Dendritic cell treated with granulocyte-macrophage colony-stimulating factor and Interleukin-4, amounts not matched to agents 40 ng/mL and 50 ng/mL, for 4 days (primary cell): ENCODE measurements around the gene NCOA1.
"Not testable (repeated sequence)": the region's sequence is repeated elsewhere in the genome, so short reads cannot be mapped to it uniquely, and the experiment has no call there.

Experiments
- H3K27ac Mint-ChIP-seq: one replicate; pipeline ENCODE4 v1.8.0; 2022; ENCODE audit warnings: mild to moderate bottlenecking, mixed read lengths
- H3K27me3 Mint-ChIP-seq: one replicate; pipeline ENCODE4 v1.8.0; 2022; ENCODE audit warnings: mild to moderate bottlenecking, mixed read lengths
- H3K36me3 Mint-ChIP-seq: one replicate; pipeline ENCODE4 v1.8.0; 2022; ENCODE audit warnings: low read depth, mixed read lengths
- H3K4me1 Mint-ChIP-seq: one replicate; pipeline ENCODE4 v1.8.0; 2022; ENCODE audit warnings: low read depth, mixed read lengths
- H3K4me3 Mint-ChIP-seq: one replicate; pipeline ENCODE4 v1.8.0; 2022; ENCODE audit warnings: mild to moderate bottlenecking, moderate library complexity, mixed read lengths
- H3K9me3 Mint-ChIP-seq: one replicate; pipeline ENCODE4 v1.8.0; 2022; ENCODE audit warnings: mixed read lengths
- intact Hi-C: fragments of 100-400 bp; cut with micrococcal nuclease; formaldehyde crosslinking; loops from one replicate; pipeline ENCODE4 v1.15.0; 2022

The NCOA1 gene

DNA sequence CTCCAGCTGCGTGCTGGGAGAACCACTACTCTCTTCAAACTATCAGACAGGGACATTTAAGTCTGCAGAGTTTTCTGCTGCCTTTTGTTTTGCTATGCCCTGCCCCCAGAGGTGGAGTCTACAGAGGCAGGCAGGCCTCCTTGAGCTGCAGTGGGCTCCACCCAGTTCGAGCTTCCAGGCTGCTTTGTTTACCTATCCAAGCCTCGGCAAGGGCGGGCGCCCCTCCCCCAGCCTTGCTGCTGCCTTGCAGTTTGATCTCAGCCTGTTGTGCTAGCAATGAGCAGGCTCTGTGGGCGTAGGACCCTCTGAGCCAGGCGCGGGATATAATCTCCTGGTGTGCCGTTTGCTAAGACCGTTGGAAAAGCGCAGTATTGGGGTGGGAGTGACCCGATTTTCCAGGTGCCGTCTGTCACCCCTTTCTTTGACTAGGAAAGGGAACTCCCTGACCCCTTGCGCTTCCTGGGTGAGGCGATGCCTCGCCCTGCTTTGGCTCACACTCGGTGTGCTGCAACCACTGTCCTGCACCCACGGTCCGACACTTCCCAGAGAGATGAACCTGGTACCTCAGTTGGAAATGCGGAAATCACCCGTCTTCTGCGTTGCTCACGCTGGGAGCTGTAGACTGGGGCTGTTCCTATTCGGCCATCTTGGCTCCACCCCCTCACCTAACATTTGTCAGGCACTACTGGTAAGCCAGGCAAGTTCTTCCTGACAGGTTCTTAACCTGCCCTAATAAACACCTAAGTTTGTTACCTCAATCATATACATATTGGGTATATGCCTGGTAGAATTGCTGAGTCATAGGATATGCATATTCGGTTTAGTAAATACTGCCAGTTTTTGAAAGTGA lies 315.0 kb downstream of the NCOA1 start:
- peaks cover 35% of the 10 kb centered on the region for H3K36me3 Mint-ChIP-seq
- H3K4me3 Mint-ChIP-seq, H3K9me3 Mint-ChIP-seq, H3K4me1 Mint-ChIP-seq, H3K27me3 Mint-ChIP-seq, H3K27ac Mint-ChIP-seq, intact Hi-C loops: not testable (repeated sequence)

DNA sequence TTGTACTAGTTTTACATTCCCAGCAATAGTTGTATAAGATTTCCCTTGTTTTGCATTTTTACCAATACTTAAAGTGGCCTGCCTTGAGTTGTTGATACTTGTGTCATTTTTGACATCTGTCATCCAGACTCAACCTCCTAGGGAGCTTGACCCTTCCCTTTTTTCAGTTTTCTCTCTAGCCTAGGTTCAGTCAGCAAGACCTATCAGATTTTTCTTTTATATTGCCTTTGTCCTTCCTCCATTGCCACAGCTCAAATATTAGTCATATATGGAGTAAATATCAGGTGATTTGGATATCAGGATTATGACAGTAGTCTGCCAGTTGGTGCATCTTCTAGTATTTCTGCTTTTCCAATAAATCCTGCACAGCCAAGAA lies 315.6 kb downstream of the NCOA1 start:
- intact Hi-C loops: no loop called here
- Mint-ChIP-seq H3K4me1 (peaks cover 9% of the 10 kb centered on the region), H3K36me3 (peaks cover 34% of the 10 kb centered on the region), H3K4me3 (no peak overlapping the region), H3K27ac (no peak overlapping the region), H3K27me3 (no peaks in the 10 kb centered on the region), H3K9me3 (no peaks in the 10 kb centered on the region)

DNA sequence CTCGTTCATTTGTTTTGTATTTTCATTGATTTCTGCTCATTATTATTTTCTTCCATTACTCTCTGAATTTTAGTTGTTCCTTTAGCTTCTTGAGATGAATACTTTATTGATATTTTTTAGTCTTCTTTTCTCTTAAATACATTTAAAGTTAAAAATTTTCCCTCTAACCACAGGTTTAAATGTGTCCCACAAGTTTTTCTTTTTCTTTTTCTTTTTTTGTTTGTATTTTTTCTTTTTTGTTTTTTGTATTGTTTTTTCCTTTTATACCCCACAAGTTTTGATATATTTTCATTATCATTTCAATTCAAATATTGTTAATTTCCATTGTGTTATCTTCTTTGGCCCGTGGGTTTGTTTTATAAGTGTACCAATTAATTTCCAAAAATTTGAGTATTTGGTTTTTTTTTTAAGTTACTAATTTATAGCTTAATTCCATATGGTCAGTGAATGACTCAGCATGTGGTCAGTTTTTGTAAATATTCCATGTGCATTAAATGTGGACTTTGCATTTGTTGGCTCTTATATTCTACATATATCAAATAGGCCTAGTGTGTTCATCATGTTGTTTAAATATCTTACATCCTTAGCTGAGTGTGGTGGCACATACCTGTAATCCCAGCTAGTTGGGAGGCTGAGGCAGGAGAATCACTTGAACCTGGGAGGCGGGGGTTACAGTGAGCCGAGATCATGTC lies 318.4 kb downstream of the NCOA1 start:
- no peaks in the 10 kb centered on the region for H3K27me3 Mint-ChIP-seq
- peaks cover 9% of the 10 kb centered on the region for H3K4me1 Mint-ChIP-seq
- no peaks in the 10 kb centered on the region for H3K9me3 Mint-ChIP-seq
- no peak overlapping the region for H3K27ac Mint-ChIP-seq
- H3K36me3 Mint-ChIP-seq: peaks cover 38% of the 10 kb centered on the region
- no peak overlapping the region for H3K4me3 Mint-ChIP-seq
- intact Hi-C loops: loop anchor here (10.0 kb wide), 1 partner anchor 45 kb away; no protein-coding TSS in a partner anchor

DNA sequence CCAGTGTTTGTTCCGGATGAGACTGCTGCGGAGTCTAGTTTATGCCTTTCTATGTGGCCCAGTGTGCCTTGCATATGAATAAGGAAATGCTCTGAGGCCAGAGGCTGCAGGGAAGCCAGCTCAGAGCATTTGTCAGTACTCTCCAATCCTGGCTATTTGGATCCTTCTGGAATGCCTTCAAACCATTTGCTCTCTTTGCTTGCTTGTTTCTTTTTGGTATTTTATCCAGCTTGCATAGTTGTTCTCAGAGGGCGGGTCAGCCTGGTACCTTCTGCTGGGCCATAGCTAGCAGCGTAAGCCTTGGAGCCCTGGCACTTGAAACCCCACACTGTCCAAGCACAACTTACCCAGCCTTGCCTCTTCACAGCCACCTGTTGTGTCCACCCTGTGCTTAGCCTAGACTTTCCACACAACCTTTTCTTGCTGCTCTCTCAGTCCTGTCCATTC lies 322.7 kb downstream of the NCOA1 start:
- H3K36me3 Mint-ChIP-seq: peaks cover 39% of the 10 kb centered on the region
- H3K4me3 Mint-ChIP-seq: no peak overlapping the region
- H3K4me1 Mint-ChIP-seq: peaks cover 21% of the 10 kb centered on the region
- H3K27ac Mint-ChIP-seq: no peak overlapping the region
- H3K27me3 Mint-ChIP-seq: no peaks in the 10 kb centered on the region
- no peaks in the 10 kb centered on the region for H3K9me3 Mint-ChIP-seq
- intact Hi-C loops: loop anchor here (10.0 kb wide), 1 partner anchor 49 kb away; no protein-coding TSS in a partner anchor

DNA sequence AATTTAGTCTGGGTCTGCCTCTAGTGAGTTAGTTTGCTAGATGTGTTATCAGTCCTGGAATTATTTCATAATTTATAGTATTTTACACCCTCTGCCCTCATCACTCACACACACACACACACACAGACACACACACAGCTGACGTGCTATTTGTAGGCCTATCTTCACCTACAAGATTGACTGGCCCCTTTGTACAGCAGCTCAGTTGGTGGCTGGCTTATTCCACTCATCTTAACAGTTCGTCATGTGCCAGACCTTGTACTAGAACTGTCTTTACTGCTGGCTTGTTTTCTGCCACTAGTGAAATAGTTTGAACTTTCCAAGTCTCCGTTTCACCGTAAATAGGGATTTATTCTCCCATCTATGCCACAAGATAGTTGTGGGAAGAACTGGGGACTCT lies 323.5 kb downstream of the NCOA1 start:
- Mint-ChIP-seq H3K36me3 (peaks cover 43% of the 10 kb centered on the region), H3K27me3 (no peaks in the 10 kb centered on the region), H3K9me3 (no peaks in the 10 kb centered on the region), H3K4me3 (no peak overlapping the region), H3K4me1 (peaks cover 24% of the 10 kb centered on the region), H3K27ac (no peak overlapping the region)
- intact Hi-C loops: loop anchor here (10.0 kb wide), 1 partner anchor 50 kb away; no protein-coding TSS in a partner anchor

DNA sequence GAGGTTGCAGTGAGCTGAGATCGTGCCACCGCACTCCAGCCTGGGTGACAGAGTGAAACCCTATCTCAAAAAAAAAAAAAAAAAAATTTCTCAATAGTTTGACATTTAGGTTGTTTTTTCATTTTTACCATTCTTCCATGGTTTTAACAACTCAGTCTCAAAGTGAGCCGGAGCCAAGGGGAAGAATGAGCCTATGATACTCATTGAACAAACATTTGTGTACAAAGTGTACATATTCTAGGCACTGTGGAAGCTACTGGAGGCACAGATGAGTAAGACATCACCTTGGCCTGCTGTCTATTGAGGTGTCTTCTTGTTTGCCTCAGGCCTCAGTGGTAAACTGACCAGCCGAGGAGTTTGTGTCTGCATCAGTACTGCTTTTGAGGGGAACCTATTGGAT lies 324.1 kb downstream of the NCOA1 start:
- Mint-ChIP-seq H3K27me3 (no peaks in the 10 kb centered on the region), H3K4me1 (peaks cover 24% of the 10 kb centered on the region), H3K9me3 (no peaks in the 10 kb centered on the region), H3K36me3 (peaks cover 49% of the 10 kb centered on the region), H3K27ac (no peak overlapping the region), H3K4me3 (no peak overlapping the region)
- intact Hi-C loops: loop anchor here (10.0 kb wide), 1 partner anchor 50 kb away; no protein-coding TSS in a partner anchor

DNA sequence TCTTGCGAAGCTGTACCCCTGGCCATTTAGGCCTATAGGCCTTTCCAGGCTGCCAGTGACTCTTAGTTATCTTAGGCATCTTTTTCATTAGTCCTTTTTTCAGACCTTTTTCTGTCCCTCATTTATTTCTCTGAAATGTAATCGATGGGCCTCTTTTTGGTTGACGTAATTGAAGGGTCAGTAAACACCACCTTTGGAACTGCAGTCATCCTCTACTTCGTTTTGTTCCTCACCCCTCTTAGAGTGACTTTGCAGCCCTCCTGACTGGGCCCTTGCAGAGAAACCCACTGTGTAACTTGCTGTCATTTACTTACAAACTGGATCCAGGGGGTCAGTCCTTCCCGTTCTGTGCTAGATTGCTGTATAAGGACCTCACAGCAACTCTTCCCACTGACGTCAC lies 325.4 kb downstream of the NCOA1 start:
- Mint-ChIP-seq H3K27ac (no peak overlapping the region), H3K4me1 (peaks cover 24% of the 10 kb centered on the region), H3K36me3 (peaks cover 62% of the 10 kb centered on the region), H3K4me3 (no peak overlapping the region), H3K9me3 (no peaks in the 10 kb centered on the region), H3K27me3 (no peaks in the 10 kb centered on the region)
- intact Hi-C loops: loop anchor here (10.0 kb wide), 1 partner anchor 52 kb away; no protein-coding TSS in a partner anchor

DNA sequence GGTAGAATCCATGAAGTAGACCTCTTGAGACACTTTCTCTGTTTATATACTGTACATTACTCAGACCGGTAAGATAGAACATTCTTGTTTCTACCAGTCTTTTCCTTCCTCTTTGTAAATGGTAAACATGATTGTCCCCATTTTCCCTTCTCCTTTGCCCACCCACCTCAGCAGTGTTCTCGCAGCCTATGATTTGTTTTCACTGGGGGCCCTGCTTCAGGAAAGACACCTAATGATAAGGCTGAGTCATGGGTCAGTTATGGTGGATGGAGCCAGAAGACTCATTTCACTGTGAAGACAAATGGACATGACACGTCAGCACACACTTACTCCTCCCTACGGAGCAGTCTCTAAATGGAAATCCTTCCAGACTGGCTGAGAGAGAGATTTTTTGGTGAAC lies 325.8 kb downstream of the NCOA1 start:
- no peaks in the 10 kb centered on the region for H3K27me3 Mint-ChIP-seq
- no peak overlapping the region for H3K4me3 Mint-ChIP-seq
- H3K36me3 Mint-ChIP-seq: peaks cover 66% of the 10 kb centered on the region
- intact Hi-C loops: loop anchor here (10.0 kb wide), 1 partner anchor 52 kb away; no protein-coding TSS in a partner anchor
- H3K27ac Mint-ChIP-seq: no peak overlapping the region
- H3K4me1 Mint-ChIP-seq: peaks cover 24% of the 10 kb centered on the region
- no peaks in the 10 kb centered on the region for H3K9me3 Mint-ChIP-seq

DNA sequence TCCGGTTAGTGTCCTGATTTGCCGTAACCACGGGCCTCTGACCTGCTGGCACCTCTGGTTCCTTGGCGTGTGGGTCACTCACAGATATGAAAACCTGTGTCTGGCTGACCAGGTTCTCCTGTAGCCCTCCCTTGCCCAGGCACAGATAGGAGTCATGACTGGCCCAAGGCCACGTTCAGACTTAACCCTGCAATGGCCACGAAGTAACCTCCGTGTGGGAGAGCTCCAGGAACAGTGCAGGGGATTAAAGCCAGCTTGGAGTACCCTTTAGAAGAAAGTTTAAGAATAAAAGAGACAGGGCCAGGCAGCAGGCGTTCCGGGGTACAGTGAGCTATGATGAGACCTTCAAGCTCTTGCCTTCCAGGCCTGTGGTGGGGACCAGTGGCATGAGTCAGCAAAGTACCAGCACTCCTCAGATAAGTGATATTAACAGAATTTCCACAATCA lies 327.7 kb downstream of the NCOA1 start:
- Mint-ChIP-seq H3K4me3 (no peak overlapping the region), H3K9me3 (no peaks in the 10 kb centered on the region), H3K4me1 (peaks cover 24% of the 10 kb centered on the region), H3K27me3 (no peaks in the 10 kb centered on the region), H3K36me3 (peaks cover 71% of the 10 kb centered on the region), H3K27ac (peak overlapping the region; percentile 47)
- intact Hi-C loops: loop anchor here (10.0 kb wide), 1 partner anchor 54 kb away; no protein-coding TSS in a partner anchor

DNA sequence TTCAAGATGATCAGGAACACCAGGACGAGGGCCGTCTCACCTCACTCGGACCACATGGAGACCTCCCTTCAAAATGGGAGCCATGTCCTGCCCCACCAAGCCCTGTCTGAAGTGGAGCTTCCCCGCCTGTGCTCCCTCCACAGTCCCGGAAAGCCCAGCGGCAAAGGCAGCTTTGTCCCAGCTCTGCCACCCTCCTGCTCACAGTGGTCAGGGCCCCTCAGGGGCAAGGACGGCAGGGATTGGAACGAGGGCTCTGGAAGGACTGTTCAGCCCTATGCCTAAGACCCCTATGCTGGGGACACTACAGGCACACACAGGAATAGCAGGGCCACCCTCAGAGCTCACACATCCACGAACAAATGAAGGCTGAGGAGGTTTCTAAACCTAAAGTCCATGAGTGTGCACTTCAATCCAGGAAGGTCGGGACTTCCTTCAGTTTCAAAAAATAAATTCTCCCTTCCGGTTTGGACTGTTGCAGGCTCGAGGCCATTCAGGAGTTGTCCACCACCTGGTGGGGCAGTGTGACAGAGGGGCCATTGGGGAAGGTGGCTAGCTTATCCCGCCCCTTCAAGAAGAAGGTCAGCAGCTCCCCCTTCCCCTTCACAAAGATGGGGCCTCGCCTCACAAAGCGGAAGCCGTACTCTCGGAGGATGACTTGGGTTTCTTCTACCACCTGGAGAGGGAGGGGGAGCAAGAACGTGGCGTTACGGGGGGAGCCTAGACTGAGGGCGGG lies 328.6 kb downstream of the NCOA1 start:
- no peaks in the 10 kb centered on the region for H3K9me3 Mint-ChIP-seq
- no peak overlapping the region for H3K27ac Mint-ChIP-seq
- no peak overlapping the region for H3K4me3 Mint-ChIP-seq
- no peaks in the 10 kb centered on the region for H3K27me3 Mint-ChIP-seq
- intact Hi-C loops: loop anchor here (10.0 kb wide), 1 partner anchor 55 kb away; no protein-coding TSS in a partner anchor
- peaks cover 79% of the 10 kb centered on the region for H3K36me3 Mint-ChIP-seq
- H3K4me1 Mint-ChIP-seq: peaks cover 24% of the 10 kb centered on the region

DNA sequence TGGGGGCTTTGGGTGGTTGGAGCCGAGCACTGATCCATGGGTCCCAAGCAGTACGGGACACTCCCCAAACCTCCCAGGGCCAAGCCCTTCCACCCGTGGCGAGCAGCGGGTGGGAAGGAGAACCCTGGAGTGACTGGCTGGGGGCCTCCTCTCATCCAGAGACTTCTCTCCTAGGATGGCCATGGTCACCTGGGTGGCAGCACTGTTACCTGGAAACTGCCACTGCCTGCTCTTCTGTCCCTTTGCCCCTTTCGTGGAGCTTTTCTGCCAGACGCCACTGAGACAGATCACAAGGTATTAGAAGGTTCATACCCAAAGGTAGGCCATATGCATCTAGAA lies 329.1 kb downstream of the NCOA1 start:
- H3K9me3 Mint-ChIP-seq: no peaks in the 10 kb centered on the region
- H3K4me3 Mint-ChIP-seq: no peak overlapping the region
- H3K36me3 Mint-ChIP-seq: peaks cover 79% of the 10 kb centered on the region
- intact Hi-C loops: no loop called here
- no peak overlapping the region for H3K27ac Mint-ChIP-seq
- H3K4me1 Mint-ChIP-seq: peaks cover 24% of the 10 kb centered on the region
- H3K27me3 Mint-ChIP-seq: no peaks in the 10 kb centered on the region
